ENCODE measurements around the gene CFAP74. TPM values are rescaled to one million over a fixed set of nuclear protein-coding genes. Genes with fewer than 3 reads are reported as not detected.

CFAP74 gene
- total RNA-seq, 4 donors from 2014 or later = not detected

DNA sequence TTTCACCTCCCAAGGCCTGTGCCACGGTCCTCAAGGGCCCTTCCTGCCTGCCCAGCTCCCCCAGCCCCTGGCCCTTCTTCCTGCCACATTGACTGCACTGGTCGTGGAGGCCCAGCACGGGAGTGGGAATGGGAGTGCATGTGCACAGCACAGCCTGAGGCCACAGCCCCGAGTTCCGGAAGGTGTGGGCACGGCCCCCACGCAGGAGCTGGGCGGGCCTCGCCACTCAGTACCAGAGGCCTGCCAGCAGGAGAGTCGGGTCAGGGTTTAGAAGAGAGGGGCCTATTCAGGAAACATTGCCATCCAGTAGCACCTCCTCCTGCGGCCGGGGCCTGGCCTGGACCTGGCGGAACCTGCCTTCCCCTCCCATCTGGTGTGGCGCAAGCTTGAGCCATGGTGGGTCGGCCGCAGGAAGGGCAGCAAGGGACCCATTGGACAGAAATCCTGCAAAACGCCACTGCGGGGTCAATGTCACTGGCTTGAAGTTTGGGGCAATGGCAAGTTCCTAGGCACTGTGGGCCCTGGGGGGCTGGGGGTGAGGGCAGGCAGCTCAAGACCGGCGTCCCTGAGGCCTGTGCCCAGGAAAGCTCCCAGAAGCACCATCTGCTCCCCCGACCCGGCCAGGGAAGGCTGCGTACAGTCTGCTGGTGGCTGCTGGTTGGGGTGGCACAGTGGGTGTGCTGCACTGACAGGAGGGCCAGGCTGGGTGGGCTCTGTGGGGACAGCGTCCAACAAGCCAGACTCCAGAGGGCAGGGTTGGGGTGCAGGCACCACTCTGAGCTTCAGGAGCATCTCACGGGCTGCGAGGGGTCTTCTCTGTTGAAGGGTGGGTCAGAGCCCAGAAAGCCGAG lies 82.8 kb downstream of the CFAP74 start:
- peak; percentile 13 for DNase-seq
- Histone ChIP-seq H3K27me3 (no peaks in the 10 kb centered on the region), H3K4me1 (peaks cover 15 to 33% (median 27%) of the 10 kb centered on the region in 4 donors), H3K36me3 (no peaks in the 10 kb centered on the region), H3K4me3 (no peak overlapping the region), H3K27ac (no peak overlapping the region), H3K9me3 (no peaks in the 10 kb centered on the region)
- intact Hi-C loops (cut with DNase I; ENCODE audit: low total_unique reads) (no loop called here), in situ Hi-C loops (cut with MboI; ENCODE audit: low pct_ligation_motif_present in 1 of 4, low pct_unique_long_range_greater_than_20kb in 1 of 4, low sequenced_read_pairs in 3 of 4) (no loop called here)
- WGBS, 2 donors (ENCODE audit: low coverage in 1 of 2) = 88% methylated on average over 24 of the region's 27 CpGs; no CpG with 5 or more reads in 1 of the 2 donors
- TF ChIP-seq, protein P1, sequence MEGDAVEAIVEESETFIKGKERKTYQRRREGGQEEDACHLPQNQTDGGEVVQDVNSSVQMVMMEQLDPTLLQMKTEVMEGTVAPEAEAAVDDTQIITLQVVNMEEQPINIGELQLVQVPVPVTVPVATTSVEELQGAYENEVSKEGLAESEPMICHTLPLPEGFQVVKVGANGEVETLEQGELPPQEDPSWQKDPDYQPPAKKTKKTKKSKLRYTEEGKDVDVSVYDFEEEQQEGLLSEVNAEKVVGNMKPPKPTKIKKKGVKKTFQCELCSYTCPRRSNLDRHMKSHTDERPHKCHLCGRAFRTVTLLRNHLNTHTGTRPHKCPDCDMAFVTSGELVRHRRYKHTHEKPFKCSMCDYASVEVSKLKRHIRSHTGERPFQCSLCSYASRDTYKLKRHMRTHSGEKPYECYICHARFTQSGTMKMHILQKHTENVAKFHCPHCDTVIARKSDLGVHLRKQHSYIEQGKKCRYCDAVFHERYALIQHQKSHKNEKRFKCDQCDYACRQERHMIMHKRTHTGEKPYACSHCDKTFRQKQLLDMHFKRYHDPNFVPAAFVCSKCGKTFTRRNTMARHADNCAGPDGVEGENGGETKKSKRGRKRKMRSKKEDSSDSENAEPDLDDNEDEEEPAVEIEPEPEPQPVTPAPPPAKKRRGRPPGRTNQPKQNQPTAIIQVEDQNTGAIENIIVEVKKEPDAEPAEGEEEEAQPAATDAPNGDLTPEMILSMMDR (IDR thresholded peaks at IDR 0.05) = no peak
- no peak for TF ChIP-seq POLR2A (IDR thresholded peaks at IDR 0.05)
- no peak for TF ChIP-seq POLR2AphosphoS5 (IDR thresholded peaks at IDR 0.05)

DNA sequence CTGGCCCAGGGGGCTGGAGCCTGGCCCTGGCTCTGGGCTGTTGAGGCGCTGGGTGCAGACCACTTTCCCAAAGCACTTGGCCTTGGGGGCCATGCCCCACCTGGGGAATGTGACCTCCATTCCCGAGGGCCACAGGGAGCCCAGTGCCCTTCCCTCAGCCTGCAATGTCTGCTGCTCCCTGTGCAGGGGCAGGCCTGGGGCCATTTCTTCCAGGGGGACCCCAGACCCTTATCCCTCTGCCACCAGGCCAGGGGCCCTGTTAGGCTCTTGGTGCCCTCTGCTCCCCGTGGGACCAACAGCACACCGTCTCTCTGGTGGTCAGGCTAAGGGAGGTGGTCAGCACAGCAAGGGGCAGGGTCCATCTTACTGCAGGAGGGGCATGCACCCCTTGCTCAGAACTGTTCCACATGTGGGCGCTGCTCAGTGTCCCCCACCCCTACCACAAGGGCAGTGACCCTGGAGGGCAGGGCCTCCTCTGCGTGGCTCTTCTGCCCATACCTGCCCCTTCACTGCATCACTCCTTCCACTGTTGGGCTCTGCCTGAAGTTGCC lies 83.5 kb downstream of the CFAP74 start:
- no peak for TF ChIP-seq POLR2AphosphoS5 (IDR thresholded peaks at IDR 0.05)
- no peak for TF ChIP-seq POLR2A (IDR thresholded peaks at IDR 0.05)
- no peak for TF ChIP-seq EP300 (IDR thresholded peaks at IDR 0.05; ENCODE audit: low read depth)
- TF ChIP-seq, protein P1 (IDR thresholded peaks at IDR 0.05) = no peak
- Histone ChIP-seq H3K4me1 (peaks cover 15 to 37% (median 30%) of the 10 kb centered on the region in 4 donors), H3K4me3 (peak overlapping the region in 1 of 4 donors; percentile 52), H3K36me3 (no peaks in the 10 kb centered on the region), H3K27me3 (no peaks in the 10 kb centered on the region), H3K9me3 (no peaks in the 10 kb centered on the region), H3K27ac (peak overlapping the region; percentile 72 to 83 (median 79))
- intact Hi-C loops (cut with DNase I; ENCODE audit: low total_unique reads) = no loop called here
- WGBS, 2 donors (ENCODE audit: low coverage in 1 of 2) = 82% methylated on average over 6 of the region's 6 CpGs; no CpG with 5 or more reads in 1 of the 2 donors
- peak; percentile 15 for DNase-seq
- in situ Hi-C loops (cut with MboI; ENCODE audit: low pct_ligation_motif_present in 1 of 4, low pct_unique_long_range_greater_than_20kb in 1 of 4, low sequenced_read_pairs in 3 of 4) = no loop called here

DNA sequence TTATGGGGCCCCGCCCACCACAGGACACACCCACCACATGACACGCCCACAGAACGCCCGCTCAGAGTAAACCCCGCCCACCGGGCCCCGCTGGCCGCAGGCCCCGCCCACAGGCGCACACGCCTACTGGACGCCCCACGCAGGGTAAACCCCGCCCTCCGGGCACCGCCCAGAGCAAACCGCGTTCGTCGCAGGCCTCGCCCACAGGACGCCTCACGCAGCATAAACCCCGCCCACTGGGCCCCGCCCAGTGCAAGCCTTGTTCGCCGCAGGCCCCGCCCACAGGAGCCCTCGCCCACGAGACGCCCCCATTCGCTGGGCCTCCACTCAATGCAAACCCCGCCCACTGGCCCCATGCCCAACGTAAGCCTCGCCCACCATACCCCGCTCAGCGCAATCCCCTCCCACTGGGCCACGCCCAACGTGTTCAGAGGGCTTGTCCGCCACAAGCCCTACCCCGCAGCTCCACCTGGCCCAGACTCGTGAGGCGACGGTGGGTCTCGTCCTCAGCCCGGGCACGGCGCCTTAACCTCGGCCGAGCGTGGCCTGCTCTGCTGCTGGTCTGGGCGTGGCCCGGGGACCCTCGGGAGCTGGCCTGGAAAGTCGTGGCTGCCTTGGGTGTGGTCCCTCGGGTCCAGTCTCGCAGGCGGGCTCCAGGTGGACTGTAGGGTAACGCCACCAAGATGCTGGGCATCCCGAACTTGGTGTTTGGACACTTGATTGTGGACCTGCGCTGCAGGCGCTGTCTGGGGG lies 84.1 kb downstream of the CFAP74 start:
- Histone ChIP-seq H3K9me3 (no peaks in the 10 kb centered on the region), H3K4me3 (peak overlapping the region in 3 of 4 donors; percentile 42 to 52 (median 46)), H3K27ac (peak overlapping the region; percentile 72 to 83 (median 79)), H3K36me3 (no peaks in the 10 kb centered on the region), H3K4me1 (peaks cover 15 to 37% (median 30%) of the 10 kb centered on the region in 4 donors), H3K27me3 (no peaks in the 10 kb centered on the region)
- peak; percentile 100 for DNase-seq
- in situ Hi-C loops (cut with MboI; ENCODE audit: low pct_ligation_motif_present in 1 of 4, low pct_unique_long_range_greater_than_20kb in 1 of 4, low sequenced_read_pairs in 3 of 4) = no loop called here
- 11% methylated on average over 44 of the region's 62 CpGs; no CpG with 5 or more reads in 1 of the 2 donors for WGBS, 2 donors (ENCODE audit: low coverage in 1 of 2)
- intact Hi-C loops (cut with DNase I; ENCODE audit: low total_unique reads) = no loop called here
- TF ChIP-seq POLR2AphosphoS5 (IDR thresholded peaks at IDR 0.05) (peak in 2 of 3 donors; percentile 54 to 55), POLR2A (IDR thresholded peaks at IDR 0.05) (peak; percentile 3)
- TF ChIP-seq, protein P1 (IDR thresholded peaks at IDR 0.05) = no peak

DNA sequence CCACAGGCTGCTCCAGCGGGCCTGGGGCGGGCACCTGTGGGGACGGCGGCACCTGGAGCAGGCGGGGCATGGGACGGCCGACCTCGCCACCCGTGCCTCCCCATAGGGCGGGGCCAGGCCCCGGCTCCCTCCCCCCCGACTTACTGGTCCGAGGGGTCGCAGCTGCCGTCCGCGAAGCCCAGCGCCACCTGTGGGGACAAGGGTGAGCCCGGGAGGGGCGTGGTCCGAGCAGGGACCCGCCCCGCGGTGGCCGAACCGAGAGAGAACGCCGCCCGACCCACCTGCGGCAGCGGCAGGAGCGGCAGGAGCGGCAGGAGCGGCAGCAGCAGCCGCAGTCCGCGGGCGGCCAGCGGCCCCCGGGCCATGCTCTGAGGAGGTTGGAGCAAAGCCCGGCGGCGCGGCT lies 84.7 kb downstream of the CFAP74 start, which contains the start of gene TMEM52:
TSS of gene TMEM52 (minus strand) at position 379 of the 403 bp plus-strand sequence. CDS start at position 365, 14 bp downstream.
- no peak for TF ChIP-seq EP300 (IDR thresholded peaks at IDR 0.05; ENCODE audit: low read depth)
- TF ChIP-seq, protein P1 (IDR thresholded peaks at IDR 0.05) = peak in 1 of 5 experiments; percentile 41
- TF ChIP-seq POLR2AphosphoS5 (IDR thresholded peaks at IDR 0.05) = peak in 2 of 3 donors; percentile 65 to 70
- TF ChIP-seq POLR2A (IDR thresholded peaks at IDR 0.05) = peak; percentile 76

More for the DNA sequence above, 84.7 kb downstream of the CFAP74 start, which contains the start of gene TMEM52:
- Histone ChIP-seq H3K4me3 (peak within 1 kb of the TSS; percentile 42 to 64 (median 49)), H3K27ac (peak within 1 kb of the TSS; percentile 72 to 83 (median 79)), H3K9me3 (no peaks in the 10 kb centered on the region), H3K36me3 (no peaks in the 10 kb centered on the region), H3K4me1 (peaks cover 15 to 37% (median 30%) of the 10 kb centered on the region in 4 donors), H3K27me3 (no peaks in the 10 kb centered on the region)
- 0% methylated on average over 7 of the region's 44 CpGs; no CpG with 5 or more reads in 1 of the 2 donors for WGBS, 2 donors (ENCODE audit: low coverage in 1 of 2)
- in situ Hi-C loops (cut with MboI; ENCODE audit: low pct_ligation_motif_present in 1 of 4, low pct_unique_long_range_greater_than_20kb in 1 of 4, low sequenced_read_pairs in 3 of 4) (no loop called here), intact Hi-C loops (cut with DNase I; ENCODE audit: low total_unique reads) (no loop called here)
- no peak for DNase-seq

Measured in transverse colon (tissue), 4 donors.